Measurements from ENCODE around the gene SNCG.

DNA sequence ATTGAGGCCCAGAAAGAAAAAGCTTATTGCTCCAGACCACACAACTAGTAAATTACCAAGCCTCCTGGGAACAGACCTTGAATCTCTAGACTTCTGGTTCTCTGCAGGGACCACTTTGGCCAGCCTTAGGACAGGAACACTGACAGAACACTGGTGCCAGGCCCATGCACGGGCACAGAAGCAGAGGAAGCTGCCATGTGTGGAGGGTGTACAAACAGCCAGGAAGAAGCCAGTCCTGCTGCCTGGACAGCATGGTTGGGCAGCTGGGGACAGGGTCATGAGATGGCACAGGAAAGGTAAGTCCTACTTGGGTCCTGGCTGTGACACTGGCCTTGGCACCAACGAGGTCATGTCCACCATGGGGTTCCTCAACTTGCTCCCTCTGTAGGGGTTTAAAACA lies 20.1 kb upstream of the SNCG start:
- TF ChIP-seq KDM1A (IDR thresholded peaks at IDR 0.05; ENCODE audit: borderline replicate concordance, low read length) = no peak
- TF ChIP-seq GABPA (IDR thresholded peaks at IDR 0.05; ENCODE audit: borderline replicate concordance, insufficient read depth, low read length) = no peak
- TF ChIP-seq POLR2A (IDR thresholded peaks at IDR 0.05; ENCODE audit: control extremely low read depth in 1 of 2, low read depth in 2 of 2, low read length in 2 of 2) = no peak
- no peak for TF ChIP-seq CREB1 (IDR thresholded peaks at IDR 0.05)
- no peak for TF ChIP-seq SIX5 (IDR thresholded peaks at IDR 0.05; ENCODE audit: low read depth, low read length)
- TF ChIP-seq POLR2AphosphoS5 (IDR thresholded peaks at IDR 0.05; ENCODE audit: low read depth, low read length) = no peak; the same call in 1 of the 2 replicates
- no peak for TF ChIP-seq ZNF274 (IDR thresholded peaks at IDR 0.05; ENCODE audit: borderline replicate concordance, extremely low read depth, low read length)
- TF ChIP-seq, protein P1, sequence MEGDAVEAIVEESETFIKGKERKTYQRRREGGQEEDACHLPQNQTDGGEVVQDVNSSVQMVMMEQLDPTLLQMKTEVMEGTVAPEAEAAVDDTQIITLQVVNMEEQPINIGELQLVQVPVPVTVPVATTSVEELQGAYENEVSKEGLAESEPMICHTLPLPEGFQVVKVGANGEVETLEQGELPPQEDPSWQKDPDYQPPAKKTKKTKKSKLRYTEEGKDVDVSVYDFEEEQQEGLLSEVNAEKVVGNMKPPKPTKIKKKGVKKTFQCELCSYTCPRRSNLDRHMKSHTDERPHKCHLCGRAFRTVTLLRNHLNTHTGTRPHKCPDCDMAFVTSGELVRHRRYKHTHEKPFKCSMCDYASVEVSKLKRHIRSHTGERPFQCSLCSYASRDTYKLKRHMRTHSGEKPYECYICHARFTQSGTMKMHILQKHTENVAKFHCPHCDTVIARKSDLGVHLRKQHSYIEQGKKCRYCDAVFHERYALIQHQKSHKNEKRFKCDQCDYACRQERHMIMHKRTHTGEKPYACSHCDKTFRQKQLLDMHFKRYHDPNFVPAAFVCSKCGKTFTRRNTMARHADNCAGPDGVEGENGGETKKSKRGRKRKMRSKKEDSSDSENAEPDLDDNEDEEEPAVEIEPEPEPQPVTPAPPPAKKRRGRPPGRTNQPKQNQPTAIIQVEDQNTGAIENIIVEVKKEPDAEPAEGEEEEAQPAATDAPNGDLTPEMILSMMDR (IDR thresholded peaks at IDR 0.05; ENCODE audit: control extremely low read depth in 1 of 3, insufficient read depth in 1 of 3, low read depth in 1 of 3, low read length in 3 of 3) = no peak
- TF ChIP-seq, protein P2, sequence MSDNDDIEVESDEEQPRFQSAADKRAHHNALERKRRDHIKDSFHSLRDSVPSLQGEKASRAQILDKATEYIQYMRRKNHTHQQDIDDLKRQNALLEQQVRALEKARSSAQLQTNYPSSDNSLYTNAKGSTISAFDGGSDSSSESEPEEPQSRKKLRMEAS (IDR thresholded peaks at IDR 0.05) = no peak
- no peak for TF ChIP-seq JUN (IDR thresholded peaks at IDR 0.05; ENCODE audit: low read depth, low read length)

Measured in H1 (cell line).